ENCODE results near the gene CALM3. TPM values are rescaled to one million over a fixed set of nuclear protein-coding genes. Genes with fewer than 3 reads are reported as not detected.

Gene CALM3
- total RNA-seq, 1 donor from 2014 or later: 335 TPM

DNA sequence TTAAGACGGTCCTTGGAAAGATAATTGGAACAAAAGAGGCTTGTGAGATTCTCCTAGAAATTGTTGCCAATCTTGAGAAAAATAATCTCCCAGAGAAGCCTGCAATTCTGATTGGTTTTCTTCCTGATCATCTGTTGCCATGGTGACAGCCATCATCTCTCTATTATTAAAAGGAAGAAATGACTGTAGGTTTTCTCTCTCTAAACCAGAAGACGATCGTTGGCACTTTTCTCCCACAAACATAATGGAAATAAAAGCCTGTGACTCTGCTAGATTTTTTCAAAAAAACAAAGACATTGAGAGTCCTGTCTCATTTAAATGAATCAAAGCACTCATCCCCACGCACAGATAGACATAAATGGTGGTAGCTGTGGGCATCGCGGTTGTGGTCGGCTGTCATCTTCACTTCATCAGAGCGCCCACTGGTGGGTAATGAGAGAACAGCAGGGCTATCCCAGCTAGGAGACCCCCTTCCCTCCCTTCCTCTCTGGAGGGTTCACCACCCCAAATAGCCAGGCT is 21.7 kb upstream of the CALM3 start:
- peaks cover 6% of the 10 kb centered on the region for H3K4me1 Mint-ChIP-seq (ENCODE audit: unreplicated experiment)
- H3K4me3 Mint-ChIP-seq: no peak overlapping the region
- no peaks in the 10 kb centered on the region for H3K36me3 Mint-ChIP-seq
- TF ChIP-seq, protein P1, sequence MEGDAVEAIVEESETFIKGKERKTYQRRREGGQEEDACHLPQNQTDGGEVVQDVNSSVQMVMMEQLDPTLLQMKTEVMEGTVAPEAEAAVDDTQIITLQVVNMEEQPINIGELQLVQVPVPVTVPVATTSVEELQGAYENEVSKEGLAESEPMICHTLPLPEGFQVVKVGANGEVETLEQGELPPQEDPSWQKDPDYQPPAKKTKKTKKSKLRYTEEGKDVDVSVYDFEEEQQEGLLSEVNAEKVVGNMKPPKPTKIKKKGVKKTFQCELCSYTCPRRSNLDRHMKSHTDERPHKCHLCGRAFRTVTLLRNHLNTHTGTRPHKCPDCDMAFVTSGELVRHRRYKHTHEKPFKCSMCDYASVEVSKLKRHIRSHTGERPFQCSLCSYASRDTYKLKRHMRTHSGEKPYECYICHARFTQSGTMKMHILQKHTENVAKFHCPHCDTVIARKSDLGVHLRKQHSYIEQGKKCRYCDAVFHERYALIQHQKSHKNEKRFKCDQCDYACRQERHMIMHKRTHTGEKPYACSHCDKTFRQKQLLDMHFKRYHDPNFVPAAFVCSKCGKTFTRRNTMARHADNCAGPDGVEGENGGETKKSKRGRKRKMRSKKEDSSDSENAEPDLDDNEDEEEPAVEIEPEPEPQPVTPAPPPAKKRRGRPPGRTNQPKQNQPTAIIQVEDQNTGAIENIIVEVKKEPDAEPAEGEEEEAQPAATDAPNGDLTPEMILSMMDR (conservative IDR thresholded peaks at IDR 0.05): peak; percentile 68
- H3K27ac Mint-ChIP-seq: no peak overlapping the region
- H3K9me3 Mint-ChIP-seq: peaks cover 4% of the 10 kb centered on the region
- DNase-seq (ENCODE audit: extremely low spot score, unreplicated experiment): no peak
- peaks cover 2% of the 10 kb centered on the region for H3K27me3 Mint-ChIP-seq

DNA sequence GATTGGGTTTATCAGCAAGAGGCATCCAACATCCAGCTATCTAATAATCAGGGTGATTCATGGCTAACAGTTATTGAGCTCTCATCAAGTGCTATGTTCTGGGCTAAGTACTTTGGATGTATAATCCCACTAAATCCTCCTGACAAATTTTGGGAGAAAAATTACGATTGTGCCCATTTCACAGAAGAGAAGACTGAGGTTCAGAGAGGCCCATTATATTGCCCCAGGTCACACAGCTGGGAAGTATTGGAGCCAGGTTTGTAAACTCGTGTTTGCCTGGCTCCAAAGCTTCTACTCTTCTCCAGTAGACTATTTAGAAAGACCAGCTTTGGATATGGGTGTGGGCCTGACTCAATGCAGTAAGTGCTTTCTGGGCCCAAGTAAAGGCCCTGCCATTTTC is 20.9 kb upstream of the CALM3 start:
- peaks cover 2% of the 10 kb centered on the region for H3K27me3 Mint-ChIP-seq
- H3K27ac Mint-ChIP-seq: no peak overlapping the region
- DNase-seq (ENCODE audit: extremely low spot score, unreplicated experiment): no peak
- TF ChIP-seq, protein P1 (conservative IDR thresholded peaks at IDR 0.05): no peak
- H3K4me1 Mint-ChIP-seq (ENCODE audit: unreplicated experiment): peaks cover 3% of the 10 kb centered on the region
- no peak overlapping the region for H3K4me3 Mint-ChIP-seq
- H3K9me3 Mint-ChIP-seq: peaks cover 4% of the 10 kb centered on the region
- H3K36me3 Mint-ChIP-seq: no peaks in the 10 kb centered on the region

DNA sequence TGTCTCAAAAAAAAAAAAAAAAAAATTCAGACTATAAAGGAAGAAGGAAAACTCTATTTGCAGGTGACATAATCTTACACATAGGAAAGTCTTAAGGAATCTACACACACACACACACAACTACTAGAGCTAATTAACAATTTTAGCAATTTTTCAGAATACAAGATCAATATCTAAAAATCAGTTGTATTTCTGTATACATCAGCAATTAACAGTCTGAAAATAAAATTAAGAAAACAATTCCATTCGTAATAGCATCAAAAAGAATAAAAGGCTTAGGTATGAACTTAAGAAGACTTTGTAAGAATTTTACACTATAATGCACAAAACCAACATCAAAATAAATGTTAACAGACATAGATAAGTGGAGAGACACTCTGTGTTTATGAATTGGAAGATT is 15.6 kb upstream of the CALM3 start:
- Mint-ChIP-seq H3K4me3 (no peak overlapping the region), H3K27ac (no peak overlapping the region), H3K36me3 (no peaks in the 10 kb centered on the region), H3K4me1 (ENCODE audit: unreplicated experiment) (no peaks in the 10 kb centered on the region), H3K9me3 (peaks cover 4% of the 10 kb centered on the region), H3K27me3 (peaks cover 4% of the 10 kb centered on the region)
- DNase-seq (ENCODE audit: extremely low spot score, unreplicated experiment): no peak
- TF ChIP-seq, protein P1 (conservative IDR thresholded peaks at IDR 0.05): no peak

DNA sequence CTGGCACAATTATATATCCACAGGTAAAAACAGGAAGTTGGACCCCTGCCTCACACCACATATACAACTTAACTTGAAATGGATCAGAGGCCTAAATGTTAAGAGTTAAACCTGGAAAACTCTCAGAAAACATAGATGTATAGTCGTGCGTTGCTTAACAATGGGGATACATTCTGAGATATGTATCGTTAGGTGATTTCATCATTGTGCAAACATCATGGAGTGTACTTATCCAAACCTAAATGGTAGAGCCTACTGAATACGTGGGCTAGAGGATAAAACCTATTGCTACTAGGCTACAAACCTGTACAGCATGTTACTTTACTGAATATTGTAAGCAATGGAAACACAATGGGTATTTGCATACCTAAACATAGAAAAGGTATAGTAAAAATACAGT is 14.8 kb upstream of the CALM3 start:
- Mint-ChIP-seq H3K27me3 (peaks cover 4% of the 10 kb centered on the region), H3K9me3 (no peaks in the 10 kb centered on the region), H3K36me3 (no peaks in the 10 kb centered on the region), H3K27ac (no peak overlapping the region), H3K4me1 (ENCODE audit: unreplicated experiment) (no peaks in the 10 kb centered on the region), H3K4me3 (no peak overlapping the region)
- TF ChIP-seq, protein P1 (conservative IDR thresholded peaks at IDR 0.05): no peak
- no peak for DNase-seq (ENCODE audit: extremely low spot score, unreplicated experiment)

DNA sequence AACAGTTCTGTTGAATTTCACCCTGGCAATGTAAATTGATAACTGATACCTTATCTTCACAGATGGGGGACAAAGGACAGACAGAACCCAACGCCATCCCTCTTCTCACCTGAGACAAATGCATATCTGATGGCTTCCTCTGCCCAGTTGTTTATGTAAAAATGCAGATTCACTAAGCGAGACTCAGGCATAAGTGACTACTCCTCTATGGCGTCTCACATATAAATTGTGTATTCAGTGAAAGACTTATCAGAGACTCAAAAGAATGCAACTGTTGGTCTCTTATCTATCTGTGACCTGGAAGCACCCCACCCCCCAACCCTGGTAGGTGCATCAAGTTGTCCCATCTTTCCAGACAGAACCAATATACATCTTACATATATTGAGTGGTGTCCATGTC is 13.3 kb upstream of the CALM3 start:
- Mint-ChIP-seq H3K4me1 (ENCODE audit: unreplicated experiment) (no peaks in the 10 kb centered on the region), H3K27me3 (peaks cover 4% of the 10 kb centered on the region), H3K4me3 (no peak overlapping the region), H3K27ac (no peak overlapping the region), H3K36me3 (no peaks in the 10 kb centered on the region), H3K9me3 (no peaks in the 10 kb centered on the region)
- TF ChIP-seq, protein P1 (conservative IDR thresholded peaks at IDR 0.05): no peak
- DNase-seq (ENCODE audit: extremely low spot score, unreplicated experiment): no peak

DNA sequence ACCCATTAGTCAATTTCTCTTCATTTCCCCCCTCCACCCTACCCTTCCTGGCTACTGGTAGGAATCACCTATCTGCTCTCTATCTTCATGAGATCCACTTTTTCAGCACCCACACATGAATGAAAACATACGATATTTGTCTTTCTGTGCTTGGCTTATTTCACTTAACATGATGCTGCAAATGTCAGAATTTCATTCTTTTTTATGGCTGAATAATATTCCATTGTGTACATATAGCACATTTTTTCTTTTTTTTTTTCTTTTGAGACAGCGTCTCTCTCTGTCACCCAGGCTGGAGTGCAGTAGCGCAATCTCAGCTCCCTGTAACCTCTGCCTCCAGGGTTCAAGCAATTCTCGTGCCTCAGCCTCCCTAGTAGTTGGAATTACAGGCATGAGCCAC is 9.9 kb upstream of the CALM3 start:
- H3K9me3 Mint-ChIP-seq: no peaks in the 10 kb centered on the region
- no peaks in the 10 kb centered on the region for H3K4me1 Mint-ChIP-seq (ENCODE audit: unreplicated experiment)
- H3K36me3 Mint-ChIP-seq: no peaks in the 10 kb centered on the region
- no peak for DNase-seq (ENCODE audit: extremely low spot score, unreplicated experiment)
- TF ChIP-seq, protein P1 (conservative IDR thresholded peaks at IDR 0.05): no peak
- no peak overlapping the region for H3K4me3 Mint-ChIP-seq
- H3K27me3 Mint-ChIP-seq: peaks cover 4% of the 10 kb centered on the region
- H3K27ac Mint-ChIP-seq: no peak overlapping the region

All from type B pancreatic cell (in vitro differentiated cells).